CD4-positive, alpha-beta T cell treated with Interleukin-15 for 1 hour (primary cell): ENCODE data around the gene ATP10A.
"Not testable (repeated sequence)": the region's sequence is repeated elsewhere in the genome, so short reads cannot be mapped to it uniquely, and the experiment has no call there.

Experiments
- DNase-seq: peaks from one replicate; pipeline ENCODE4 v3.0.0-alpha.2; 2020

The ATP10A gene

DNA sequence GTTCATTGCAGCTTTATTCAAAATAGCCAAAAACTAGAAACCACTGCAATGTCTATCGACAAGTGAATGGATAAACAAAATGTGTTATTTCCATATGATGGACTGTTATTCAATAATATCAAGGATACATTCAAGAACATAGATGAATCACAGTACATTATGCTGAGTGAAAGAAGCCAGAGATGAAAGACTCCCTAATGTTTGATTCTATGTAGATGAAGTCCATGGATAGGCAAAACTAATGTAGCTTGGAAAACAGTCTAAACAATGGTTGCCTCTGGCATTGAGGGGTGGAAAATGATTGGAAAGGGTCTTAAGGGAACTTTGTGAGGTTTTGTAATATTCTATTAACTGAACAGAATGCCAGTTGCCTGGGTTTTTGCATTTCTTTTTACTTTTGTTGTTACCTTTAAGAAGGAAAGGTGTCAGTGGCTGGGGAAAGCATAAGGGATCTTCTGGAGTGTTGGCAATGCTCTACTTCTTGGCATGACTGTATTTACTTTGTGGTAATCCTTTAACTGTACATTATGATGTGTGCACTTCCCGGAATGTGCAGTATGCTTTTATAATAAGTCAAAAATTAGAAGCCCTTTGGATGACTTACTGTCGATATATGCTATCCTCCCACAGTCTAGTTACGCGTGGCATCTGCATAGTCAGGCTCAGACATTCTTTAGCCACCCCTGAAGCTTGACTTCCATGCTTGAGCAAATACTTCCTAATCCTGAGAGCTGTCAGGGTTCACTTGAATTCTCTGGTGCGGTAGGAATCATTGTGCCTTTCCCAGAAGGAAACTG is 20.5 kb upstream of the ATP10A start:
- no peak for DNase-seq

DNA sequence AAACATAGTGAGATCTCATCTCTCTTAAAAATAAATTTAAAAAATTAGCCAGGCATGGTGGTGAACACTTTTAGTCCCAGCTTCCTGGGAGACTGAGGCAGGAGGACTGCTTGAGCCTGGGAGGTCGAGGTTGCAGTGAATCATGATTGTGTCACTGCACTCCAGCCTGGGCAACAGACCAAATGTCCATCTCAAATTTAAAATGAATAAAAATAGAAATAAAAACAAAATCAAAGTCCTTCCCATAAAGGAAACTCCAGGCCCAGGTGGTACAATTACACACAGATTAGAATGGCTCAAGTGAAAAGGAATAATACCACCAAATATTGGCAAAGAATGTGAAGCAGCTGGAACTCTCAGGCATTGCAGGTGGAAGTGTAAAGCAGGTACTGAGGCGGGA is 19.3 kb upstream of the ATP10A start:
- DNase-seq: no peak

DNA sequence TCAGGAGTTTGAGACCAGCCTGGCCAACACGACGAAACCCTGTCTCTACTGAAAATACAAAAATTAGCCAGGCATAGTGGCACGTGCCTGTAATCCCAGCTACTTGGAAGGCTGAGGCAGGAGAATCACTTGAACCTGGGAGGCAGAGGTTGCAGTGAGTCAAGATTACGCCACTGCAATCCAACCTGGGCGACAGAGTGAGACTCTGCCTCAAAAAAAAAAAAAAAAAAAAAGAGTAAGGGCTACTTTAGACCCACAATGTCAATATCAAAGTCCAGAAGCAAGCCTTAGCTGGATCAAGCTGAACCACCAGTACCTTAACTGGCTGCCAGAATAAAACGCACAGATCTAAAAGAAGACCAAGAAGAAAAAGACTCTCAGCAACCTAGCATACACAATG is 17.8 kb upstream of the ATP10A start:
- not testable (repeated sequence) for DNase-seq

- no peak for DNase-seq
Measured at GRCh38 chr15:25880411-25880810, 17.3 kb upstream of the ATP10A start.

- DNase-seq: no peak
Measured at GRCh38 chr15:25879438-25879837, 16.3 kb upstream of the ATP10A start.

GRCh38 chr15:25877681-25878080 is 14.6 kb upstream of the ATP10A start:
- no peak for DNase-seq

- no peak for DNase-seq
Measured at GRCh38 chr15:25876231-25877140, 13.4 kb upstream of the ATP10A start.

- DNase-seq: no peak
Measured at GRCh38 chr15:25875566-25875965, 12.4 kb upstream of the ATP10A start.

- DNase-seq: no peak
Measured at GRCh38 chr15:25874379-25874778, 11.3 kb upstream of the ATP10A start.

GRCh38 chr15:25871403-25871802 is 8.3 kb upstream of the ATP10A start:
- DNase-seq: no peak

GRCh38 chr15:25870938-25871337 is 7.8 kb upstream of the ATP10A start:
- no peak for DNase-seq

GRCh38 chr15:25869701-25870100 is 6.6 kb upstream of the ATP10A start:
- no peak for DNase-seq

DNA sequence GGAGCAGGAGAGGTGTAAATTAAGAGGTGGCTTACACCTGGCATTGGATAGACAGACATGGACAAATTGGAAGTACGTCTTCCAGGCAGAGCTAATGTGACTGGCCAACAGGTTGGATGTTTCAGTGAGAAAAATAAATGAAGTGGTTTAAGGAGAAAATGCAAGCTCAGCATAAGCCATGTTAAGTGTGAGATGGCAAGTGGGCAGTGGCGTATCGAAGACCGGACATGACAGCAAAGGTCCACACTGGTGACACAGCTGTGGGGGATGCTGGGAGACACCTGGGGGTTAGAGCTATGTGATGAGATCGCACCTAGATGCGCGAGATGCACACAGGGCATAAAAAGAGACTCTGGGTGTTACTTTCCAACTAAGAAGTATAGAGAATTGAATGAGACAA is 3.7 kb upstream of the ATP10A start:
- DNase-seq: no peak

GRCh38 chr15:25866251-25866650 is 3.1 kb upstream of the ATP10A start:
- no peak for DNase-seq

GRCh38 chr15:25864966-25865365 is 1.8 kb upstream of the ATP10A start:
- no peak for DNase-seq

DNA sequence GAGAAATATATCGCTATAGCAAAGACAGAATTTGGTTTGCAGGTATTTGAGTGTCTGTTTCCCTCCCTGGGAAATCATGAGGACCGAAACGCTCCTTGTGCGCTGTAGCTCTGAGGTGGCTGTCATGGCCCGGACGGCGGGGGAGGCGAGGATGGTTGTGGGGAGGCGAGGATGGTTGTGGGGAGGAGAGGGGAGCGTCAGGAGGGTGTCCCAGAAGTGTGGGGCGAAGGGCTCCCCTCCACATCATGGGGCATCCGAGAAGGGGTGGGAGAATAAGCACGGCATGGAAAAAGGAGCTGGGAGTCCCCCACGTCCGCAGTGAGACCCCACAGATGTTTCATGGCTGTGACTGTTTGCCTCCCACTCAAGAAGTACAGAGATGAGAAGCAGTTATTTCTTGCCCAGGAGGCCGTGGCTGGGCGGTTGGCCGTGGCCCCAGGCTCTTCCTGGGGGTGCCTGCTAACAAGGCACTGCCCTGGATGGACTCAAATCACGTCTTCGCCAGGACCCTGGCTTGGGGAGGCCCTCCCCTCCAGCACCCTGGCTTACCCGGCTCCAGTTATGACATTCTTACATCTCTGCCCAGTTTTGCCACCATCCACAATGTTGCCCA is 947 bp upstream of the ATP10A start:
- no peak for DNase-seq

DNA sequence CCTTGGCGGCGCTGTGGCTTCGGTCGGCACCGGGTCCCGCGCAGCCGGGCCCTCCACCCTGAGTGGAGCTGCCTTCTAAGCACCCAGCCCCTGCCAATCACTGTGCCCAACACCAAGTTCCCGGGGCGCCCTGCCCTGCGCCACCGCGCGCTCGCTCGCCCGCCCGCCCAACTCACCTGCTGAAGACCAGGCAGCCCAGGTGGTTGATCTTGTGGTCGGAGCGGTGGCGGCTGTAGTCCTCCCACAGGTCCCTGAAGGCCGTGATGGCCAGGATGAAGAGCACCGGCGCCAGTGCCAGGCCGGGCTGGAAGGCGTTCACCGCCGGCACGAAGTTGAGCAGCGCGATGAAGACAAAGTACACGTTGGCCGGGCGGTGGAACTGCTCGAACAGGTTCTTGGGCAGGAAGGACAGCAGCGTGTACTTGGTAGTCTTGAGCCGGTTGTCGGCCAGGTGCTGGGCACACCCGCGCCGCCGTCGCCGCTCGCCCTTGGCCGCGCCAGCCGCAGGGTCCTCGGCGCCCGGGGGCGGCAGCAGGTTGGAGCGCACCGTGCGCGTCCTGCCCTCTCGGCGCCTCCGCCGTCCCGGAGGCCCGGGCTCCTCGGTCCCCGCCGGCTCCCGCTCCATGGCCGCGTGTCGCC is 536 bp downstream of the ATP10A start:
- peak; percentile 45 for DNase-seq

- DNase-seq: no peak
Measured at GRCh38 chr15:25862071-25862471, 1.1 kb downstream of the ATP10A start.

DNA sequence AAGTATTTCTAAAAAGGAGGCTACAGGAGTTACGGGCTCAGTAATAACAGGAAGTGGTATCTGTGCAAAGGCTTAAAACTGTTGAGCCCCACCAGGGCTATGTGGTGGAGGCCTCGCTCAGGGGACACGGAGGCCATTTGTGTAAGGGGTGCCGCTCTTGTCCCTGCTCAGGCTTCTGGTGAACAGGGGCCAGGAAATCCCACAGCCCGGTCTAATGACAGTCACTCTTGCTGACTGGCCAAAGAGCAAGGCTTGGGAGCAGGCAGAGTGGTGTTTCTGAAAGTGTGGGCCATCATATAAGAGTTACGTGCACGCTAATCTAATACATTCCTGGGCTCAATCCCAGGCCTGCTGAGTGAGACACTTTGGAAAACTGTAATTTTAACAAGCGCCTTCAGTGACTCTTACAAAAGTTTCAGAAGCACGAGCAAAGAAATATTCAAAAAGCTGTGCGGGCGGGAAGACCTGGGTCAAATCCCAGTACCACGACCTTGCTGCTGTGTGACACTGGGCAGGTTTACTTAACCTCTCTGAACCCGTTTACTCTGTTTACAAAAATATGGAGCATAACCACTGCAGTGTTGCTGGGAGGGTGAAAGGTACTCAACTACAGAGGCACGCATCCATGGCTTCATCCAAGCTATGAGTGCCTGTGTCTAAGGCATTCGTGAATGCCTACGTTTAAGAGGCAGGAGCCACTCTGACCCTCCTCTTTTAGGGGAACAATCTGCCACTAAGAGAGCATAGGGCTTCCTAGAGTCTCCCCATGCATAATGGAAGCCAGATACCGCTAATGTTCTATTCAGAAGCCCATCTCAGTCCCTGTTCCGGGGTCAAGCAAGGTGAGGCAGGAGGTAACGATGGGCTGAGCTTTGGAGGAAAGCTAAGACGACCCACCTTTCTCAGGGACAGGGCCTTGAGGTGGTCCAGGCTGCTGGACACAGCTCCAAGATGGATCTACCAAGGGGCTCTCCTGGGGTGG is 2.0 kb downstream of the ATP10A start:
- peak; percentile 45 for DNase-seq

GRCh38 chr15:25859838-25860645 is 3.1 kb downstream of the ATP10A start:
- peak; percentile 57 for DNase-seq
